Measurements from ENCODE around the gene MAP3K15.

Gene MAP3K15

GRCh38 chrX:19342331-19342906, 172.9 kb downstream of the MAP3K15 start:
- DNase-seq: no peak

GRCh38 chrX:19334945-19335626, 180.2 kb downstream of the MAP3K15 start:
- DNase-seq: no peak

GRCh38 chrX:19332983-19333382, 182.3 kb downstream of the MAP3K15 start:
- DNase-seq: no peak

GRCh38 chrX:19331831-19332230, 183.5 kb downstream of the MAP3K15 start:
- DNase-seq: no peak

- no peak for DNase-seq
Measured at GRCh38 chrX:19326567-19326966, 188.7 kb downstream of the MAP3K15 start.
